Activated T-helper 1 cell treated with Interleukin-2 at 50 U/mL for 16 hours (primary cell): ENCODE measurements around the gene SHTN1.

ENCODE experiments used
- DNase-seq: peaks from one replicate; pipeline ENCODE4 v3.0.0-alpha.2; 2020; ENCODE audit warnings: low read depth

Gene SHTN1

DNA sequence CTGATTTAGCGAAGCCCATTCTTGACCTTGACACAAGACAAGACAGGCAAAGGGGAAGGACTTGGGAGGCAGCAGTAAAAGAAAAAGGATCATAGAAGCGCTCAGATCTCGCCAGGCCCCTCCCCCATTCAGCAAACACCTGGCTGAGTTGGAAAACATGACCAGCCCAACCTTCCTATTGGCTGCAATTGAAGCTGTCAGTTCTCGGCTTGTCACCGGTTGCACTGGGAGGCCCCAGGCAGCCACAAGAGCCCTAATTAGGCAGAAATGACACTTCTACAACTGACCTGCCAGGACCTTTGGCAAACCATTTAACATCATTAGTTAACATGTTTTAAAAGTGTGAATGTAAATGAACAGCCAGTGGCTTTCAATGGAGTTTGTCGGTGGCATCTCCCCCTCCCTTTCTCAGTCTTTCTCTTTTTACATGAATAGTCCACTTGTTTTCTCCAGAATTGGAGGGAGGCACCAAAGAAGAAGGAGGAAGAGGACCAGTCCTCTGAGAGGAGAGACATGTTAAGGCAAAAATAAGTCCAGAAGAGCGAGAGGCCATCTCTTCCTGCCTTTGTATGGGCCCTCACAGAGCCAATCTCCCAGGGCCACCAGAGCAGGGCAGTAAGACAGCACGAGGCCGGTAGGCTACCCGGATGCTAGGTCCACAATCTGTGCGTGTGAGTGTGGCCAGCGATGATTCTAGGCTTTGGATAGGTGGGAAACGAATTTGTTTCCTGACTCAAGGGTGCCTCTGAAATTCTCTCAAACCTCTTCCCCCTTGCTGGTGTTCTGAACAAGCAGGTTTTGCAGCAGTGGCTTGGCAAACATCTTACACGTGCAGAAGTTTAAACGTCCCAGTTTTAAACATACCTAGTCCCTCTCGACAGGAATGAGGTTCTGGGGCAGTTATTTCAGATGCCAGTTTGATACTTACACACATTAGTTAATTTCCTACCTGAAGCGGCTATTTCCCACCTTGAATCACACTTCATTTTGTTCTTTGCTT, 170.7 kb downstream of the SHTN1 start:
- no peak for DNase-seq

DNA sequence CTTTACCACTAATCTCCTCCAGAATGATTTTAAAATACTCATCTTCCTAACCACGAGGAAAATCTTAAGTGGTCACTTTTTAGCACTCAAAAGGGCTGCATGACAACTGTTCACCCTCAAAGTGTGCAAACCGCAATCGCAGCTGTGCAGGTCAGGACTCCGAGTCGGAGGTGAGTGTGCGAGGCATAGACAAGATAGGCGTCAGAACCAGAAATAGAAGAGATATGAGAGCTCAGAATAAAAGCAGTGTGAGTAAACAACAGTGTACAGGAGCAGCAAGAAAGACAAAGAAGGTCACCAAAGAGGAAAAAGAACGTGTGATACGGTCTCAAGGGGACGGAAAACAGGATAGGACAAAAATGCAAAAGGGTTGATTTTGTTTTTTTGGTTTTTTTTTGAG, 173.2 kb downstream of the SHTN1 start:
- DNase-seq, result no peak
